SKM-1 (cell line): ENCODE measurements around the gene C2orf69.

Experiments used
- DNase-seq: peaks from one replicate; lab custom pipeline; 2025; ENCODE audit not compliant: unreplicated experiment; lab: John Stamatoyannopoulos, UW

The C2orf69 gene

DNA sequence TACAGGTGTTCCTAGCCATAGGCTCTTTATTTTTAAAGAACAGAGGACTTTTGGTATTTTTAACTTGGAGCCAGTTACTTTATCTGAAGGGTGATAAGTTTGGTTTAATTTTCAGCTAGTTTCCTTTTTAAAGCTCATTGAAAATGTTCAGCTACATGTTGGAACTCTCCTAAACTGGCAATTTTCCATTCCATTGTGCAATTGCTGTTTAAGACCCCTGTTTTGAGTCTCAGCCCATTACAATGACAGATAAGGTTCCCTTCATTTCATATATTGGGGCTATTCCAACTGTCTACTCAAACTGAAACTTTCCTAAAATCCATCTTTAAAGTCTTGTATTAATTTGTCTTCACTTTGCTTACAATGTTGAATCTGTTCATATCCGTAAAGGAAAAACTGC is 55.9 kb downstream of the C2orf69 start:
- no peak for DNase-seq

DNA sequence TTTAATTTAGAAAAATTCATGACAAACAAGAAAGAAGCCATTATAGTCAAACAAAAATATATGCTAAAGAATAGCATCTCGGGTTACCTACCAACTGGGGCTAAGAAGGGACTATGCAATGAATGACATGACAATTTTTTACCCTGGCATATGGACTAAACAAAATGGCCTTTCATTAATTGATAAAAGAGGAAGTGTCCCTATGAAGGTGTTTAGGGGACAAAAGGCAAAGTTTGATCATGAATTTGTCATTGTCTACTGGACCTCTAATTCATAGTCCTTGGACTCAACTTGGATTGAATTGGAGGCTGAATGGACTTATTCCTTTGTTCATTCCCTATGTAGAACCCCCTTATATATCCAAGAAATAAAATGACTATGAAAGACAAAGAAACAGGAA is 57.0 kb downstream of the C2orf69 start:
- no peak for DNase-seq

DNA sequence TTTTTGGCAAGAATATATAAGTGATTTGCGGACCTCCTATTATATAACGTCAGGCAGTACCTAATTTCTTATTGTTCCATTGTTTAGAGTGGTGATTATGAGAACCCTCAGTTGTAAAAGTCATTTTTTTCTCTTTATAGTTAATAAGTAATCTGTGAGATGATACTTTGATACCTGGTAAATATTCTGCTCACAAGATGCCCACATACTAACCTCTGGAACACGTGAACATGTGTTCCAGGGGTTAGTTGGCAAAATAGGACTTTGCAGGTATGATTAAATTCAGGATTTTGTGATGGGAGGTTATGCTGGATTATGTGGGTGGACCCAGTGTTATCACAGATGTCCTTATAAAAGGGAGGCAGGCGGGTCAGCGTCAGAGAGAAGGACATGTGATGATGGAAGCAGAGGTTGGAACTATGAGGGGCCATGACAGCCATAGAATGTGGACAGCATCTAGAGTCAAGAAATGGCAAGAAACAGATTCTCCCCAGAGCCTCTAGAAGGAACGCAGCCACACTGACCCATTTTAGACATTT is 61.1 kb downstream of the C2orf69 start:
- DNase-seq: no peak

DNA sequence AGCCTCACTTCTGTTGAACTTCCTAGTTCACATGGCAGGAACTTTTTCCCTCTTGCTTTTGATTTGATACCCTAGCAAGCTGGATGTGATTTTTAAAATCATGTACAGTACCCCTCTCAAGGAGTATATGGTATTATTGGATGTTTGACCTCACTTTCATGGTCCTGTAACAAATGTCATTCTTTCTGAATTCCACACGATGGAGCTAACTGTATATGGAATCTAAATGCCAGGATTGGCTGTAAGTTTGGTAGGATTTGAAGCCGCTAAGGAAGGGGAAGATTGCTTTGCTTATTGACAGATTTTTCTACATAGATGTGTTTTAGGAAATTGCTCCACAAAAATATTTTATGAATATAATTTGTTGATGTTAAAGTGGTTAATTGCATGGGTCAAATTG is 62.6 kb downstream of the C2orf69 start:
- DNase-seq: no peak

DNA sequence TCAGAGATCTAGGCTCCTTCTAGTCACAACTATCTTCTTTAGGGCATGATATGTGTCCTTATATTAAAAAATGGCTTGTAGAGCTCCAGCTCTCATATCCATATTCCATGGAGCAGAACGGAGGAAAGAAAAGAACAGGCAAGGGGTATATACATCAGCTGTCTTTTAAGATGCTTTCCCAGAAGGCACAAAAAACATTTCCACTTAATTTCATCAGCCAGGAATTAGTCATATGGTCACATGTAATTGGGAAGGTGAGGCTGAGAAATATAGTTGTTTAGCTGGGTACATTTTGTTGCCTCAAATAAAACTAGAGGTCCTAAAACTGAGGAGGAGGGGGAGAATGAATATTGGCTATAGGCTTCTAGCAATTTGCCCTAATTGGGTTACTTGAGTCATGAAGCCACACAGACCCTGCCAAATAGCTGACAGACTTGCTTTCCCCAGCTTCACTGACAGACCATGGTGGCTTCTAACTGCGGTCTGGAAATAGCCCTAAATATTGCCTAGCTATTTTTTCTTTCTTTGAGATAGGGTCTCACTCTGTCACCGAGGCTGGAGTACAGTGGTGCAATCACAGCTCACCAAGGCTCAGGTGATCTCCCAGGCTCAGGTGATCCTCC is 64.3 kb downstream of the C2orf69 start:
- no peak for DNase-seq
